ENCODE data around the gene TSHR.

GRCh38 chr14:80940146-80940545 is 15.3 kb upstream of the TSHR start:
- no peak for TF ChIP-seq CTCF (IDR thresholded peaks at IDR 0.05)
- no peak for TF ChIP-seq POLR2A (IDR thresholded peaks at IDR 0.05)
- no peak for TF ChIP-seq EP300 (IDR thresholded peaks at IDR 0.05)

All from tibial nerve (tissue), 4 donors.